CD14-positive monocyte (primary cell): ENCODE measurements around the gene HSD11B2. TPM values are rescaled to one million over a fixed set of nuclear protein-coding genes. Genes with fewer than 3 reads are reported as not detected.
A peak's percentile ranks its signal among the peaks of the same experiment; 100 is the strongest.

Experiments
- DNase-seq, 3 donors: peaks; one replicate each; pipeline ENCODE4 v3.0.0-alpha.2; 2011 to 2022
- H2AFZ ChIP-seq: 2 replicates; pipeline ENCODE4 v1.6.0; 2012; ENCODE audit warnings: mild to moderate bottlenecking, low read depth, low read length, inconsistent platforms; ENCODE audit not compliant: insufficient read depth, poor library complexity, severe bottlenecking
- H3K27ac ChIP-seq, 2 donors: 1 replicate in 1 of 2; 2 replicates in 1 of 2; pipeline ENCODE4 v1.5.1; 2012 to 2013; ENCODE audit warnings: low read length in 2 of 2, control low read depth in 1 of 2, inconsistent platforms in 1 of 2, low read depth in 1 of 2, mild to moderate bottlenecking in 1 of 2
- H3K27me3 ChIP-seq, 2 donors: one replicate each; pipeline versions ENCODE4 v1.6.0 to v1.6.1; 2011 to 2013; ENCODE audit warnings: low read length in 2 of 2; ENCODE audit not compliant: control insufficient read depth in 2 of 2, insufficient read depth in 2 of 2
- H3K36me3 ChIP-seq, 2 donors: replicated peaks in 1 of 2; 1 replicate in 1 of 2; 2 replicates in 1 of 2; pipeline versions ENCODE4 v1.5.1 to v1.6.1; 2012 to 2013; ENCODE audit warnings: low read length in 2 of 2, control low read depth in 1 of 2, inconsistent platforms in 1 of 2, mild to moderate bottlenecking in 1 of 2; ENCODE audit not compliant: insufficient read depth in 2 of 2, control insufficient read depth in 1 of 2
- H3K4me1 ChIP-seq, 2 donors: 1 replicate in 1 of 2; 2 replicates in 1 of 2; pipeline versions ENCODE4 v1.5.1 to v1.6.1; 2012 to 2013; ENCODE audit warnings: low read length in 2 of 2, control low read depth in 1 of 2, inconsistent platforms in 1 of 2, mild to moderate bottlenecking in 1 of 2, moderate library complexity in 1 of 2; ENCODE audit not compliant: insufficient read depth in 2 of 2, control insufficient read depth in 1 of 2
- H3K4me2 ChIP-seq: replicated peaks from 2 replicates; pipeline ENCODE3; 2012; ENCODE audit warnings: low read length, moderate library complexity, mild to moderate bottlenecking; ENCODE audit not compliant: poor library complexity, severe bottlenecking; ENCODE audit errors: extremely low read depth
- H3K4me3 ChIP-seq, 3 experiments: fragments of 200-600 bp in 1 of 3; sonication (generic) in 1 of 3; replicated peaks in 1 of 3; 1 replicate in 2 of 3; 2 replicates in 1 of 3; pipeline ENCODE4 v1.5.1; 2011 to 2013; ENCODE audit warnings: low read length in 3 of 3, mild to moderate bottlenecking in 3 of 3, control low read depth in 2 of 3, low read depth in 2 of 3, inconsistent platforms in 1 of 3, moderate library complexity in 1 of 3
- H3K79me2 ChIP-seq: 2 replicates; pipeline ENCODE4 v1.6.0; 2012; ENCODE audit warnings: mild to moderate bottlenecking, control low read depth, inconsistent platforms, low read length, moderate library complexity; ENCODE audit not compliant: insufficient read depth
- H3K9ac ChIP-seq: 2 replicates; pipeline ENCODE4 v1.6.0; 2017; ENCODE audit warnings: low read length, mild to moderate bottlenecking; ENCODE audit not compliant: insufficient read depth, poor library complexity, severe bottlenecking
- H3K9me3 ChIP-seq, 2 donors: replicated peaks in 1 of 2; 1 replicate in 1 of 2; 2 replicates in 1 of 2; pipeline versions ENCODE4 v1.5.1 to v1.6.1; 2012 to 2013; ENCODE audit warnings: low read length in 2 of 2, control low read depth in 1 of 2; ENCODE audit not compliant: control insufficient read depth in 1 of 2, insufficient read depth in 1 of 2
- H4K20me1 ChIP-seq: 2 replicates; pipeline ENCODE4 v1.6.0; 2012; ENCODE audit warnings: mild to moderate bottlenecking, low read length, control low read depth, moderate library complexity; ENCODE audit not compliant: insufficient read depth
- H3K27ac Mint-ChIP-seq, 7 donors: one replicate each; pipeline ENCODE4 v1.8.0; 2020; ENCODE audit warnings: mild to moderate bottlenecking in 7 of 7, mixed read lengths in 7 of 7, moderate library complexity in 6 of 7, inconsistent platforms in 2 of 7
- H3K27me3 Mint-ChIP-seq, 3 donors: one replicate each; pipeline ENCODE4 v1.8.0; 2021 to 2022; ENCODE audit warnings: low read depth in 3 of 3, mild to moderate bottlenecking in 3 of 3, mixed read lengths in 3 of 3, moderate library complexity in 3 of 3, inconsistent platforms in 1 of 3
- H3K36me3 Mint-ChIP-seq, 2 donors: one replicate each; pipeline ENCODE4 v1.8.0; 2020; ENCODE audit warnings: mixed read lengths in 2 of 2, inconsistent platforms in 1 of 2, mild to moderate bottlenecking in 1 of 2
- H3K4me1 Mint-ChIP-seq: one replicate; pipeline ENCODE4 v1.8.0; 2020; ENCODE audit warnings: mild to moderate bottlenecking, mixed read lengths
- H3K4me3 Mint-ChIP-seq, 2 donors: one replicate each; pipeline ENCODE4 v1.8.0; 2020; ENCODE audit warnings: mild to moderate bottlenecking in 2 of 2, mixed read lengths in 2 of 2, moderate library complexity in 1 of 2
- H3K9me3 Mint-ChIP-seq, 7 donors: one replicate each; pipeline ENCODE4 v1.8.0; 2020 to 2022; ENCODE audit warnings: mixed read lengths in 7 of 7, mild to moderate bottlenecking in 6 of 7, moderate library complexity in 6 of 7, inconsistent platforms in 2 of 7
- WGBS: methylation state at CpG from one replicate; pipeline ENCODE4 v1.1.5; 2013; ENCODE audit warnings: missing lambda C conversion rate; ENCODE audit not compliant: insufficient coverage; 5-methylcytosine and 5-hydroxymethylcytosine counted together
- intact Hi-C, 2 donors: fragments of 100-400 bp; cut with micrococcal nuclease; formaldehyde crosslinking; loops; one replicate each; pipeline versions ENCODE4 v1.15.0 to v1.15.1; 2023
- polyA plus RNA-seq, 3 donors: library from polyadenylated mRNA; depleted of rRNA in 1 of 3; unstranded in 2 of 3; stranded (reverse) in 1 of 3; fragments of 300-500 nt in 2 of 3; fragments of >200 nt in 1 of 3; fragmentation: Illumina TruSeq in 2 of 3; gene quantifications; 1 replicate in 2 of 3; 2 replicates in 1 of 3; pipeline ENCODE4 v1.2.3, GENCODE V29; 2012 to 2021
- TF ChIP-seq, protein P1 (sequence below): fragments of 200-600 bp; IDR thresholded peaks from one replicate; pipeline ENCODE4 v1.8.0; 2022; ENCODE audit warnings: antibody characterized with exemption, mild to moderate bottlenecking

HSD11B2 gene
- polyA plus RNA-seq, 3 donors: not detected

DNA sequence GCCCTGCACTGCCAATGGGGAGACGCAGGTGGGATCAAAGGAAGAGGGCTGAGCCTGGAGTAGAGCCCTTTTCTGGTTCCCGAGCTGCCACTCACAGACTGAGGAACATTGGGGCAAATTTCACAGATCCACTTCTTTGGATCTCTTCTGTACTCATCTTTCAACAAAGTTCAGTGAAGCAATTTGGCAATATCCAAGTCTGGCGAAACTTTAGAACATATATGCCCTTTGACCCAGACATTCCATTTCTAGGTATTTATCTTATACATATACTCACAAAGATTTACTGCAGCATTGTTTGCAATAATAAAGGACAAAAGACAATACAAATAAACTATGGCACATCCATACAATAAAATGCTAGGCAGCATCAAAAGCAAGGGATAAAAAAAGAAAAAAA lies 19.6 kb upstream of the HSD11B2 start:
- Histone ChIP-seq H3K27ac (no peak overlapping the region), H3K4me1 (peaks cover 15 to 20% of the 10 kb centered on the region in 2 donors), H3K4me2 (no peak overlapping the region), H3K27me3 (no peaks in the 10 kb centered on the region), H2AFZ (no peak overlapping the region), H3K79me2 (no peaks in the 10 kb centered on the region), H3K36me3 (no peaks in the 10 kb centered on the region), H3K4me3 (no peak overlapping the region), H3K9ac (no peak overlapping the region), H3K9me3 (no peaks in the 10 kb centered on the region), H4K20me1 (no peaks in the 10 kb centered on the region)
- H3K27me3 Mint-ChIP-seq: peaks cover 6 to 13% (median 11%) of the 10 kb centered on the region in 3 donors
- H3K27ac Mint-ChIP-seq: peak overlapping the region in 1 of 7 donors; percentile 48
- 100% methylated on average over 1 of the region's 3 CpGs for WGBS
- intact Hi-C loops: no loop called here
- peaks cover 18% of the 10 kb centered on the region for H3K4me1 Mint-ChIP-seq
- no peak overlapping the region for H3K4me3 Mint-ChIP-seq
- no peaks in the 10 kb centered on the region for H3K9me3 Mint-ChIP-seq
- TF ChIP-seq, protein P1, sequence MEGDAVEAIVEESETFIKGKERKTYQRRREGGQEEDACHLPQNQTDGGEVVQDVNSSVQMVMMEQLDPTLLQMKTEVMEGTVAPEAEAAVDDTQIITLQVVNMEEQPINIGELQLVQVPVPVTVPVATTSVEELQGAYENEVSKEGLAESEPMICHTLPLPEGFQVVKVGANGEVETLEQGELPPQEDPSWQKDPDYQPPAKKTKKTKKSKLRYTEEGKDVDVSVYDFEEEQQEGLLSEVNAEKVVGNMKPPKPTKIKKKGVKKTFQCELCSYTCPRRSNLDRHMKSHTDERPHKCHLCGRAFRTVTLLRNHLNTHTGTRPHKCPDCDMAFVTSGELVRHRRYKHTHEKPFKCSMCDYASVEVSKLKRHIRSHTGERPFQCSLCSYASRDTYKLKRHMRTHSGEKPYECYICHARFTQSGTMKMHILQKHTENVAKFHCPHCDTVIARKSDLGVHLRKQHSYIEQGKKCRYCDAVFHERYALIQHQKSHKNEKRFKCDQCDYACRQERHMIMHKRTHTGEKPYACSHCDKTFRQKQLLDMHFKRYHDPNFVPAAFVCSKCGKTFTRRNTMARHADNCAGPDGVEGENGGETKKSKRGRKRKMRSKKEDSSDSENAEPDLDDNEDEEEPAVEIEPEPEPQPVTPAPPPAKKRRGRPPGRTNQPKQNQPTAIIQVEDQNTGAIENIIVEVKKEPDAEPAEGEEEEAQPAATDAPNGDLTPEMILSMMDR: no peak
- H3K36me3 Mint-ChIP-seq: no peaks in the 10 kb centered on the region
- no peak for DNase-seq

DNA sequence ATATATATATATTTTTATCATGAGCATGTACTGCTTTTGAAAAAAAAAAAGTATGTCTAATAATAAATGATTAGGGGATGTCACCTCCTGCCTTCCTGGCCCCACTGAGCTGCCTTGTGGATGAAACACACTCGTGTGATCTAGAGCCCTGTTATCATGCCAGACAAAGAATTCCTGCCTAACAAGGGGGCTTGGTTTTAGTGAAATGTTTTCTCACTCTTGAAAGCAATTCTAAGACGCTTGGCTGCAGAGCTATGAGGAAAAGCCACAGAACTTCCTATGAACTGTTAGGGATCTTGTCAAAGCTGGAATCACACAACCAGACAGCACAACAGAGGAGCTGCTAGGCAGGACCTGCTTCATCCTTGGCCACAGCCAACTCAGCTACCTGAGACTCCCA lies 18.6 kb upstream of the HSD11B2 start:
- Histone ChIP-seq H3K27me3 (peaks cover 0 to 8% of the 10 kb centered on the region in 2 donors), H4K20me1 (no peaks in the 10 kb centered on the region), H3K9ac (no peak overlapping the region), H3K4me1 (peaks cover 16 to 19% of the 10 kb centered on the region in 2 donors), H3K4me2 (no peak overlapping the region), H2AFZ (no peak overlapping the region), H3K36me3 (no peaks in the 10 kb centered on the region), H3K79me2 (no peaks in the 10 kb centered on the region), H3K27ac (no peak overlapping the region), H3K9me3 (no peaks in the 10 kb centered on the region), H3K4me3 (no peak overlapping the region)
- Mint-ChIP-seq H3K36me3 (no peaks in the 10 kb centered on the region), H3K9me3 (no peaks in the 10 kb centered on the region), H3K27ac (no peak overlapping the region), H3K4me3 (no peak overlapping the region), H3K4me1 (peaks cover 19% of the 10 kb centered on the region), H3K27me3 (peaks cover 6 to 22% (median 20%) of the 10 kb centered on the region in 3 donors)
- intact Hi-C loops: no loop called here
- TF ChIP-seq, protein P1: no peak
- no peak for DNase-seq
- WGBS: 57% methylated on average over 1 of the region's 2 CpGs
